NCI-H82 treated with DMSO at 0.1 percent for 48 hours (cell line): ENCODE measurements around the gene APCDD1.

Experiments used
- DNase-seq: peaks from one replicate; lab custom pipeline; 2025; ENCODE audit not compliant: unreplicated experiment; lab: John Stamatoyannopoulos, UW

APCDD1 gene

DNA sequence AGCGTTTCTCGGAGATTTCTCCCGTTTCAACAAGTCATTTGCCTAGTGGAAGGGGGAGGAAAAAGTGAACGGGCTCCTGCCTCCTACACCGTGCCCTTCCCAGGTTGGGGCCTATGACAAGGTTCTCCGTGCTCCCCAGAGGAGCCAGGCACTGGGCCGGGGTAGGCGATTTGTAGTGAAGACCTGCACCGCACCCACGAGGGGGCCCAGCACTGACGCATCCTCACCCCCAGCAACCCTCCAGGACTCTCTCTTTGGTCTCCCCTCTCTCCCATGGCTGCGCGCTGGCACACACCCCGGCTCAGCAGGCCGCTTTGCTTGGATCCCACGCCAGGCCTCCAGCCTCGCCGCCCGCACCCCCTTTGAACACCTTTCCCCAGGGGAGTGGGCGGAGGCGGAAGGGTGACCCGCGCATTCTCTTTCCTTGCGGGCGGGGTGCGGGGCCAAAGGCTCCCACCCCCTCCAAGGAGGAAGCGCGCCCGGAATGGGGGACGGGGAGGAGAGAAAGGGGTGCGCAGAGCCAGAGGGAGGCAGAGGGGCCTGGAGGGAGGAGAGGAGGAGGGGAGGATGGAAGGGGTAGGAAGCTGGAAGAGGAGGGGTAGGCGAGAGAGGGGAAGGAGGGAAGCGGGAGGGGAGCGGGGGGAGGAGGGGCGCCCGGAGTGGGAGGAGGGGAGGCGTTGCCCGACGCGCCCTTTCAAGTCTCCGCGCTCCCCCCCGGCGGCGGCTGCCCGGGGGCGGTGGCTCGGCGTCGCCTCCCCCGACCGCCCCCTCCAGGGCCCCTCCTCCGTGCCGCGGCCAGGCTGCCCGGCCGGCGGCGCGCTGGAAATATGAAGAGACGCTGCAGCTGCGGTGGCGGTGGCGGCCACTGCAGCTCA, at the start of gene APCDD1:
APCDD1 (plus strand) TSS at position 830 of the 875 bp plus-strand sequence. CDS start 347 bp downstream, outside the sequence.
- peak; percentile 15 for DNase-seq

DNA sequence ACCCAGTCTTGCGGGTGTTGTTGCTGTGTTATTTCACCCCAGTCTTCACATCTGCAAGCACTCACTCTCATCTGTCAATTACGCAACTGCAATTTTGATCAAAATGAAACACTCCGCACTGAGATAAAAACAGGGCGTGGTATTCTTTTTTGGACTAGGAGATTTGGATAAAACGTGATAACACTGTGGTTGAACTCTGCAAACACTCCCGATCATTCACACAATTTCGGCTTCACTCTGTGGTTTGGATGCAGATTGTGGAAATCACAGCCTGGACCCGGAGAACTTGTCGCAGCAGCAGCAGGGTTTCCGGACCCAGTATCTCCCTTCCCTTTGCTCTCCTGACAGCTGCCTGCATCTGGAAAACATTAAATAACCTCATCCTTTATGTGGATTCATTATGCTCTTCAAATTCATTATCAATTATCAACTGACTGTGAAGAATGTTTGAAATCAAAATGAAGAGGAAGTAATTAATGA, 49.4 kb upstream of the APCDD1 start:
- DNase-seq: no peak

DNA sequence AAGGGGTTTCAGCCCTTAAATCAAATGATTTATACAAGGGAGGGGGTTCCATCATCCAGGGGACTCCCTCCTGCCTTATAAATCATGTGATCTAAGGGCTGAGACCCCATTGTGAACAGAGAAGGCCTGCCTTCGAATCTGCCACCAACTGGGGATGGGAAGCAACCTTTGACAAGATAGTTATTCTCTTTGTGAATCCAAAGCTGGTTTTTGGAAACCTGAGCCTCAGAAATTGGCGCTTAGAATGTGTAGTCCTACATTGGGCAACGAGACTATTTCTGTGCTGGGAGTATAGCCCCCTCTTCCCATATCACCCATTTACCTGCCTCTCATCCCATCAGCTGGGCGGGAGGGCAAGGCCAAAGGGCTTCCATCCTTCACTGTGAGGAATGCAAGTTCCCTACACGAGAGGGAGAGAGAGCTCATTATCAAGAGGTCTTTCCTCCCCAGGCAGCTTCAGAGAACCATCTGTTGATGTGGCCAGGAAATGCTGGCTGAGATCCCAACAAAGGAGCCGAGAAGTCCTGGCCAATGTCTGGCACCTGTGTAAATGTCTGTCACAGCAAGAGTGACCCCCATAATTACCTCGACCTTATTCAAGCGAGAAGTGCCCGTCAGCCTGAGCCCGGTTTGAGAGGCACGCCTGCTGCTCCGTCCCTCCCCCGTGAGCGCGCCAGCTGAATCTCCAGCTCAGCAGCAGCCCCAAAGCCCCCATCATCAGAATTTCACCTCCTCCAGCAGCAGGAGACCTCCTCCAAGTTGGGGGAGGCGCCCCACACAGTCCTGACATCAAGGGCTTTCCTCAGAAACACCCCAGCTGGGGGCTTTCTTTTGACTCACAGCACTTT, 48.4 kb upstream of the APCDD1 start:
- no peak for DNase-seq

DNA sequence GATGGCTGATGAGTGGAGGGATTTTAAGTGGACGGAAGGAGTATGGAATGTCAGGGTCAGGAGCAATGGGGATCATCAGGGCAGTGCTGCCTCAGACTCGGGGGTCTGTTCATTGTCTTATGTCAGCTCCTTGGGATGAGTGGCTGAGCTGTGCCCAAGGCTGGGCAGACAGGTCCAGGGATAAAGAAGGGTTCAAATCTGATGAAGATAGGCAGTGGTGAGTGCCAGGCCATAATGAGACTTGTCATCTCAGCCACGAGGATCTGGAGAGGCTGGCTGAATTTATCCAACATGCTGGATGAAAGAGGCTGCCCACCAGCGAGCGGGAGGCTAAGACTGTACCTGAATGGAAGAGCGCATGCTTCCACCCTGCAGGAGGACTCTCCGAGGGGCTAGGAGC, 46.3 kb upstream of the APCDD1 start:
- DNase-seq: no peak

DNA sequence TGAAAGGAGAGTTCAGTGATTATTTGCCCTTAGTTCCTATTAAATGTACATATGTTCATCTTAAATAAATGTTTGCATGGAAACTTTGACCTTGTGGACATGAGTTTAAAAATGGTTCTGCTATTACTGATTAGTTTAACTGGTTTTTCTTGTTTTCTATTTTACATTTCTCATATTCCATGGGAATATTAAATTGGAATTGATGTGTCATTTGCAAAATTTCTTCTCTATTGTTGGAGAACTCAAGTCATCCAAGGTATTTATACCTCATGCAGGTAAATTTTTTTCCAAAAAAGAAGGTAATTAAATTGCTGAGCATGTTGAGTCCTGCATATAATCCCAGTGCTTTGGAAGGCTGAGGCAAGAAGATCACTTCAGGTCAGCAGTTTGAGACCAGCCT, 45.4 kb upstream of the APCDD1 start:
- DNase-seq: no peak

DNA sequence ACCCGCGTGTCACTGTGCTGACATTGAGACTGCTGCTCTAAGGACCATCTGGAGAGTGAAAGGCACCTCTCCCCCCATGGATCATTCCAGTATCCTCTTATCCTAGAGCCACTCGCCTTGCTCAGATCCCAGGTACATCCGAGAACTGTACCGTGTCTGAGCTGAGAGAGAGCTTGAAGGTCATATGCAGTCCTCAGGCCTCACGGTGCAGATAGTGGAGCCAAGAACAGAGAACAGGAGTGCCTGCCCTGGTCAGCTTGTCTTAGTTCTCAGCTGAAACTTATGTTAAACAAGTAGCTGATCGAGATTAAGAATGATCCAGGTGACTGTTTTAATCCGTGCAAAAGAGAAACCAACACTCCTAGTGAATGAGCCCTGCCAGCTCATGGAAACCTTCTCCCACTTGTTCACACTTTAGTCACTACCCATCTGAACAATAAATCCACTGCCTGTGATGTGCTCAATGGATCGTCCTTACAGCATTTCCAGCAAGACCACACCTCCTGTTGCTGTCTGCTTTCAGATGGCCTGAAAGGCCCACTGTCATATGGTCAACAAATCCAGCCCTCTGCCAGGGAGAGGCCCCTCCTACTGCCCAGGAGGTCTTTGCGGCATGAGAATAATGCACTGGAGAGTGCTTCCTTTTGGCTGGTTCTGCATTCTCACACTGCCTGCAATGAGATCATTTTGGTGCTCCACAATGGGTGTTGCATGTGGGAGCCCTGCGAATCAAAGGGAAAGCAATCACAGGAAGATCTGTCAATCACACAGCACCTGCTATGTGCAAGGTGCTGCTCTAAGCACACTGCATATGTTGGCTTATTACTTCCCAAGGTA, 43.7 kb upstream of the APCDD1 start:
- no peak for DNase-seq

DNA sequence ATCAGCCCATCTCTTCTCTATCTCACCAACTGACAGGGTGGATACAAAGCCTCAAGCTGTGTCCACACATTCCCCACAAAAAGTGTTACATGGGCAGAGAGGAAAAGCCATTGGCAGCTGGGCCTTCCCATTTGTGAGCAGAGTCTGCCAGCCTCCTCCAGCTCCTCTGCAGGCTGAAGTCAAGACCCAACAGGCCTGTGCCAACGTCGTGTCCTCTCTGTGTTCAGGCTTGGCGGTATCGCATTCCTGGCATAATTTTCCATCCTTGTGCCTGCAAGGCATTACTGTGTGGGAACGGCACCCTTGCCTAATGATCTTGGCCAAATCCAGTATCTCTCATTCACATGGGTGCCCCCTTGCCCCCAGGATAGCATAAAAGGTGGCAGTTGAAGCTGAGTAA, 41.5 kb upstream of the APCDD1 start:
- DNase-seq: no peak

DNA sequence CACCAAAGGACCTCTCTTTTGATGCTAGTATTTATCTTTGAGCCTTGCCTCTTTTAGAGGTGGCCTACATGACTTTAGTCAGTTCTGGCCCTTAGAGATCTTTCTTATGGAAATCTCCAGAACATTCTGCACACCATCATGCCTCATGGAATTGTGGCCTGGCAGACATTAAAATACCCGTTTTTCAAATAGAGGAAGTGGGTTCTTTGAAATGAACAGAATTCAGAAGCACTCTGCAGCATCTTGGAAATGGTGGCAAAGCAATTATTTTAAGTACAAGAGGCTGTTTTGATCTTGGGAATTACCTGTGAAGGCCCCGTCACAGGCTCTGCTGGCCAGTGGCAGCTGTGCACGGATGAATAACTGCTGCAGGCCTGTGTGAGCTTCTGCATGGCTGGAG, 40.7 kb upstream of the APCDD1 start:
- no peak for DNase-seq

DNA sequence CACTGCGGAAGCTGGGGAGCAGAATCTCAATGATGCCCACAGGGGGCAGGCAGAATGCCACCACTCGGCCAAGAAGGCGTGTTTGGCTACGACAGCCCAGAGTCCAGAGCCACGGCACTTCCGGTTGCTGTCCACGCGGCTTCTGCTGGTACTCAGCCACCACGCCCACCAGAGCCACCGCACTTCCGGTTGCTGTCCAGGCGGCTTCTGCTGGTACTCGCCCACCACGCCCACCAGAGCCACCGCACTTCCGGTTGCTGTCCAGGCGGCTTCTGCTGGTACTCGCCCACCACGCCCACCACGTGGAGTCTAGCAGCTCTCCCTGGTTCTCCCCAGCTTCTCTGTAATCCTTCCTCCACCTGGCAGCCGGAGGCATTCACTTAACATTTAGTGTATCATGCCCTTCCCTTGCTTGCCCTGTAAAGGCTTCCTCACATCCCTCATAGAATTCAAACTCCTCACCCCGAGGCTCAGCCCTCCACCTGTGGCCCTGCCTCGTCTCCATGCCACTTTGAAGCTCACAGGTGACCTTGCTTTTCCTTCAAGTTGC, 40.1 kb upstream of the APCDD1 start:
- no peak for DNase-seq

DNA sequence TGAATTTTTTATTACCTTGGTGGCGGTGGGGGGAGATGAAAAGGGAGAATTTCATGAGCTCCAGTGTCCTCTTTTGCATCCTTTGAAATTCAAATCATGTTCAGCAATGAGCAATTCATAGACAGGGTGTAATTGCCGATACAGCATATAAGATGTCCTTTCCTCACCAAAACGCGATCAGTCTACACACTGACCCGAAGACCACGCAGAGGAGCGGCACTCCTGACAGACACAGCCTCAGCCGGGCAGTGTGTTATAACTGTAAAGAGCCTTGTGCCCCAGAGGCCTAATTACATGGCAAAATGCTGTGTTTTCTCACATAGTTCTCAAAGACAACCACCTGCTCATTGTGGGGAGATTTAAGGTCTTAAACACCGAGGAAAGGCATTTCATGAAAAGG, 38.4 kb upstream of the APCDD1 start:
- DNase-seq: no peak

DNA sequence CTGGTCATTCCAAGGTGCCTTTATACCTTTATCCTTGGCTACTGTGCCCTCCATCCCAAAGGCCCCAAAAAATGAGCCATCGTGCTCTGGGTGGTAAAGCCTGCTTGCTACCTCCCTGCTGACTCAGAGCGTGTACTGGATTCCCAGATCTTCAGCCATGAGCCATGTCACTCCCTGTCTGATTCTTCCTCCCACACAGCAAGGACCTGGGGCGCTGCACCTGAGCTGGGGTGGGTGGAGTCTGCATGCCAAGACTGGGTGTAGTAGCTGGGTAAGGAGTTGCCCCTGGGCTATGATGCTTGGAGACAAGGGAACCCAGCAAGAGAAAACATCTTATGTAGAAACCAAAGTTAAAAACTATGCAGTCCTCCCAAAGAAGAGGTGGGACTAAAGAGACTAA, 37.2 kb upstream of the APCDD1 start:
- no peak for DNase-seq

DNA sequence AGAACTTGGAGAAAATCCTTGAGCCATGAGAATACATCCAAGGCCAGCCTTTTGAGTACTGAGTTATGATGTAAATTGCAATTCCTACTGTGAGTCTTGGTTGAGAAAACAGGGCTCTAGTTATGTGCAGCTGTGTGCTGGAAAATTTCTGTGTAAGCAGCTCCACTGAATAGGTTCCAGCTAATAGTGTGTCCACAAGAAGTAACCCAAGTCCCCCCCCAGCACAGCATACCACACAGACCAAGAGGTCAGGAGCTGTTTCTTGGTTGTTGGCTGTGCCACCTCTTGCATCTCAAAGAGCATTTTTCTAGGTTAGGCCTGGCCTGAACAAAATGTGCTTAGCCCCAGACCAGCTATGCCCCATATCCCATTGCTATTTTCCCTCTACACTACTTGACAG, 36.8 kb upstream of the APCDD1 start:
- DNase-seq: no peak

DNA sequence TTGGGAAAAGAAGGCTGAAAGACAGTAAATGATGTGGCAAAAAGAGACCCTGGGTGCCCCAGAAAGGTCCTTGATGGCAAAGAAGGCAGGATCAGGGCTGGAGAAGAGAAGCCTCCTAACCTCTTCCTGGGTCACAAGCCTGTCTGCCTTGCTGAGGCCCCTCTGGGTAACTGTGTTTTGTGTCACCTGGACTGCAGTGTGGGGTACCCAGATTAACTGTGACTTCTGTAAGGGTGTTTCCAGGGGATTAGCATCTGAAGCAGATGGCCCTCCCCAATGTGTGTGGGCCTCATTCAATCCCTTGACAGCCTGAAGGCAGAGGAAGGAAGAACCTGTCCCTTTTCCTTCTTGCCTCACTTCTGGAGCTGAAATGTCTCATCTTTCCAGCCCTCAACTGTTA, 35.6 kb upstream of the APCDD1 start:
- DNase-seq: peak; percentile 16

DNA sequence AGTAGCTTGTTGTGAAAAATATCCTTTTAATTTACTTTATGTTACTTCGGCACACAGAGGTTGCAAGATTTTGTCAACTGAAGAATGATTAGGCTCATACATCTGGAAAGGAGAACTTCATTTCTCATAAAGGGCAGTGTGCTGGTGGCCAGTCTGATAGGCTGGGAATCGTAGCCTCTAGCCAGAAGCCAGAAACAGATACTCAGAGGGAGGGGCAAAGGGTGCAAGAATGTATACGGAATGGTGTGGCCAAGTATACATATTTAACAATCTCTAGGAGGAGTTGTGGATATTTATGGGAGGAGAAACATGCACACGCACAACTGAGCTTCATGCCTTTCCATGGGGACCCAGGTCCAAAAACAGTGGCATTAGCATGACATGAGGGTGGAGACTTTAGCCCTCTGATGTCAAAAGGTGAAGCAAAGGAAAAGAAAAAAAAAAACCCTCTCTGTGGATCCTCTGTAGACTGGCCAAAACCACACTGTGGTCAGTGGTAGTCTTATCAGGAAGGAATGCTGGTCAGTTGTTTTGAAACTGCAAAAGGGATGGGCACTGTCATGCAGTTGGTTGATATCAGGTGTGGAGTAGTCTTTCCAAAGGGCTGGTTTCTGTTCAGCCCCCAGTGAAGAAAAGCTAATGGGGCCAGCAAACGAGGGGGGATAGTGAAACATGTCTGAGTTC, 34.9 kb upstream of the APCDD1 start:
- DNase-seq: no peak

DNA sequence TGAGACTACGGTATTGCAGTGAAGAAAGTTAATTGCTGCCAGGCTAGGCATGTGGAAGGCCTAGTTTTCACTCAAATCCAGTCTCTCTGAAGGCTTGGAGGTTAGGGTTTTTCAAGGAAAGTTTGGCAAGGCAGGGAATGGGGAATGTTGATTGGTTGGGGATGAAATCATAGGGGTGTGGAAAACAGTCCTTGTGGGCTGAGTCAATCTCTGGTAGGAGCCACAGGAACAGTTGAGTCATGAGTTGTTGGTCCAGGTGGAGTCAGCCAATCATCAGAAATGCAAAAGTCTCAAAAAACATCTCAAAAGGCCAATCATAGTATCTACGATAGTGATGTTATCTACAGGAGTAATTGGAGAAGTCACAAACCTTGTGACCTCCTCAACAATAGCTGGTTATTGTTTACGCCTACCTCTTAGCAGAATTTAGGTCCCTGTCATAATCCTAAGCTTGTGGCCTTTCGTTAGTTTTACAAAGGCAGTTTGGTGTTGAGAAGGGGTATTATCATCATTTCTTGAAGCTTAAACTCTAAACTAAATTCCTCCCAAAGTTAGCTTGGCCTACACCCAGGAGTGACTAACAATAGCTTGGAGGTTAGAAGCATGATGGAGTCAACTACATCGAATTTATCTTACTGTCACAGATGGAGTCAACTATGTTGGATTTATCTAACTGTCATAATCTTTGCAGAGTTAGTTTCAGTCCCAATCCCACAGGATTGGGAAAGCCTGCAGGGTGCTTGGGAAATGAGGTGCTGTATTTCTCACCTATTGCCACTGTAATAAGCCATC, 33.7 kb upstream of the APCDD1 start:
- DNase-seq: no peak

DNA sequence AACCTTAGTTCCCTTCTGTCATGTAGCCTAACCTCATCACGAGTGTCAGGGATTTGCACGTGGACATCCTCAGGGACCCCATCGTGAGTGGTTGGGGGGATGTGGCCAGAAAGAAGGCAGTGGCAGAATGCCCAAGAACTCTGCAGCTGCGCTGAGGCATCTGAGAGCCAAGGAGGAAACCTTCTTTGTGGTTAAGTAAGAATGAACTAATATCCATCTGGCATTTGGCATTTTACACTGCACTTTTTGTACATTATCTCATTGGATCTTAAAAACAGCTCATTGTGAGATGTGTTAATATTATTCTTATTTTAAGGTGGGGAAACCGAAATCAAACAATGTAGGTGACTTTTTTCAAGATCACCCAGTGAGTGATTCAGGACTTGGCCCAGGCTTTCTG, 32.6 kb upstream of the APCDD1 start:
- no peak for DNase-seq

DNA sequence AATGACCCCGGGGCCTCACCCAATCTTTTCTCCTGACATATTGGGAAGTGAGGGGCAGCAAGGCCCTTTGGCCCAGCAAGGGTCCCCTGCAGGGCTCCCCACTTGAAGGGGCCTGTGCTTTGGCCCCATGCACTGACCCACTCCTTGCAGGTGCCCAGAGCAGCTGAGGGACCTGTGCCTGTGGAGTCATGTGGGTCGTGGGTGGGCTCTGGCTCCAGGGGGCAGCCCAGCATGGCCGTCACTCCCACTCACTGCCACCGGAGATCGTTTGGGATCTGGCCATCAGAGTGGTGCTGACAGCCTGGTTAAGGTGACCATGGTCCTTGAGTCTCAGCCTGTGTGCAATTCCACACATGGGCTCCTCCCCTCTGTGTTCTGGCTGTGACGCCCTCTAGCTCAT, 31.7 kb upstream of the APCDD1 start:
- DNase-seq: no peak

DNA sequence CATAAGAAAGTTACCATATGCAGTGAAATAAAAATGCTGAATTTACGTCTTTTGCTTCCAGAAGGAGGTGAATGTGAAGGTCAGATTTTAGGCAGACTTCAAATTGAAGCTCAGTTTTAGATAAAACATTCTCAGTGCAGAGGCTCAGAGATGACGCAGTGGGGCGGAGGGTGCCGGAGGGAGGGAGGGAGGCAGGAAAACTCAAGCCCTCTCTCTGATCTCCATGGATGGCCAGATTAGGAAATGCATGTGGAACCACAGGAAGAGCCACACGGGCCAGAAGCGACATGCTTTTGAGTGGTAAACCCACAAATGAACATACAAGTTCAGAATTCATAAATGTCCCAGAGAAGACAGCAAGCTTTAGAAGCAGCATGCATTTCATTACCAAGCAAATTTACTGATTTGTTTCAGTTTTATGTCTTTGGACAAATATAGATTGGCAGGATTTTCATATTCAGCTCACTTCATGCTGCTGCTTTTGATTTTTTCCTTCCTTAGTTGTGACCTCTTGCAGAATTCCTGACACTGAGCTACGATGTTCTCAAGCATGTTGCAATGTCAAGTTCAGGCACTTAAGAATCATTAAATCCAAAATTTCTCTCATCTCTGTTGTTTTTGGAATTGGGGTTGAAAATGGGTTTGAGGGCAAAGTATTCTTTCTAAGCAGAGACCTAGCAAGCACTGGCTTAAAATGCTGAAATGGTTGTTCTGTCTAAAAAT, 29.7 kb upstream of the APCDD1 start:
- DNase-seq: no peak

DNA sequence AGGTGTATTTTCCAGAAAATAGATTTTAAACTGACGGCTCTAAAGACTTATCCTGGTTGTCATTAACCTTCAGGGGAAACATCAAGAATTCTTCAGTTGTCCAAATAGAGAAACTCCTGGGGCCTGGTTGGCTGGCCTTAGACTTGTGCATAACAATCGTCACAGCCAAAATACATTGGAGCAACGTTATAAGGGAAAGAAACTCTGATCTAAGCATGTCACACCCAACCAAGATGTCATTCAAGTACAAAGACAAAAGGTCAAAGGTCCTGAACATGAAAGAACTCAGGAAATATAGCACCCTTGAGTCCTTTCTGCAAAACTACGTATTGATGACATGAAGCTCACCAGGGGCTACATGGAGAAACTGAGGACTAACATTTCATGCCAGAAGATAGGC, 23.8 kb upstream of the APCDD1 start:
- DNase-seq: no peak
